HG03521 (cell line): Measurements from ENCODE around the gene TPST1.
"Not testable (repeated sequence)": the region's sequence is repeated elsewhere in the genome, so short reads cannot be mapped to it uniquely, and the experiment has no call there.

Experiments used
- ATAC-seq: cut with Tn5 transposase; IDR thresholded peaks from one replicate; pipeline ENCODE4 v1.9.1; 2021; ENCODE audit warnings: mild to moderate bottlenecking, moderate library complexity; ENCODE audit not compliant: unreplicated experiment

The TPST1 gene

DNA sequence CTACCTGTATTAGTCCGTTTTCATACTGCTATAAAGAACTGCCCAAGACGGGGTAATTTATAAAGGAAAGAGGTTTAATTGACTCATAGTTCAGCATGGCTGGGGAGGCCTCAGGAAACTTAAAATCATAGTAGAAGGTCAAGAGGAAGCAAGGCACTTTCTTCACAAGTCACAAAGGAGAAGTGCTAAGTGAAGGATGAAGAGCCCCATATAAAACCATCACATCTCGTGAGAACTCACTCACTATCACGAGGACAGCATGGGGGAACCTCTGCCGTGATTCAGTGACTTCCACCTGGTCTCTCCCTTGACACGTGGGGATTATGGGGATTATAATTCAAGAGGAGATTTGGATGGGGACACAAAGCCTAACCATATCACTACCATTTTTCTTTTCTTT, 119.9 kb downstream of the TPST1 start:
- ATAC-seq: not testable (repeated sequence)

GRCh38 chr7:66326501-66327215, 121.5 kb downstream of the TPST1 start:
- no peak for ATAC-seq

GRCh38 chr7:66330961-66331360, 125.8 kb downstream of the TPST1 start:
- no peak for ATAC-seq

DNA sequence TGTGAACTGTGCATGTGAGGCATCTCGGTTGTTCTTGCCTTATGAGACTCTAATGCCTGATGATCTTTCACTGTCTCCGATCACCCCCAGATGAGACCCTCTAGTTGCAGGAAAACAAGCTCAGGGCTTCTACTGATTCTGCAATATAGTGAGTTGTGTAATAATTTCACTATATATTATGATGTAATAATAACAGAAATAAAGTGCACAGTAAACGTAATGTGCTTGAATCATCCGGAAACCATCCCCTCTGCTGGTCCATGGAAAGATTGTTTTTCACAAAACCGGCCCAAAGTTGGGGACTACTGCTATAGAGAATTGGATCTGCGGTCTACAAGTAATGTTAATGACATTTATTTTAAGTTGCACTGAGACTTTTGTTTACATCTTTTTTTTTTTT, 126.7 kb downstream of the TPST1 start:
- no peak for ATAC-seq

DNA sequence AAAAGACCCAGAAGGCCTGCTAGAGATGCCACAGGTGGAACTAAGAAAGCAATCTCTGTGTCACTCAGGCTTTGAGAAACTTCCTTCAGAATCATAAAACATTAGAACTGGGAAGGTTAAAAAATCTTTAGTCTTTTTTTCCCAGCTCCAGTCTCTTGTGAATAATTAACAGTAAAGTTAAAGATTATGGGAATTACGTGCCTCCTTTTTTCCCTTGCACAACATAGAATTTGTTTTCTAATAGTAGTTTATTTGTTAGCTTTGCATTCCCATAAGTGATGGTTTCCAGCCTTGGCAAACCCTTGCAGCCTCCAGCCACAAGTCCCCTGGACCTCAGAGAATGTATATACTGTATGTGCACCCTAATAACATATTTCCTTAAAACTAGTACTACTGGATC, 128.3 kb downstream of the TPST1 start:
- no peak for ATAC-seq

DNA sequence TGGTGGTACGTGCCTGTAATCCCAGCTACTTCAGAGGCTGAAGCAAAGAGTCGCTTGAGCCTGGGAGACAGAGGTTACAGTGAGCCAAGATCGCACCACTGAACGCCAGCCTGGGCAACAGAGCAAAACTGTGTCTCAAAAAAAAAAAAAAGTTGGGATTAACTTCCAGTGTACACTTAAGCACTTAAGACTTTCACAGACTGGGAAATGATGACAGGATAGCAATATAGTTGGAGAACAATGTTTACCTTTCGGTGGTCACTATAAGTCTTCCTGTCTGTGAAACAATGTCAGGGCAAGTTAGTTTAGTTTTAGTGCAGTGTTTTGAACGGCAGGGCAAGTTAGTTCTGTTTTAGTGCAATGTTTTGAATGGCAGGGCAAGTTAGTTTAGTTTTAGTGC, 130.2 kb downstream of the TPST1 start:
- ATAC-seq: no peak

- ATAC-seq: no peak
Observed at GRCh38 chr7:66336760-66337159, 131.6 kb downstream of the TPST1 start.

- no peak for ATAC-seq
Observed at GRCh38 chr7:66339141-66339540, 134.0 kb downstream of the TPST1 start.

DNA sequence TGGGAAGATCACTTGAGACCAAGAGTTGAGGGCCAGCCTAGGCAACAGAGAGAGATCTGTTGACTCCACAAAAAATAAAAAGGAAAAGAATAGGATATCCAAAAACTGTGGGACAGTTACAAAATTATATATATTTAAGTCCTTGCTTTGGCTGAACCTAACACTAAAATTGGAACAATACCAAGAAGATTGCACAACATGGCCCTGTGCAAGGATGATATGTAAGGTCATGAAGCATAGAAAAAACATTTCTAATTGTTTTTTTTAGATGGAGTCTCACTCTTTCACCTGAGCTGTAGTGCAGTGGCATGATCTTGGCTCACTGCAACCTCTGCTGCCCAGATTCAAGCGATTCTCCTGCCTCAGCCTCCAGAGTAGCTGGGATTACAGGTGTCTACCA, 139.0 kb downstream of the TPST1 start:
- ATAC-seq: no peak

DNA sequence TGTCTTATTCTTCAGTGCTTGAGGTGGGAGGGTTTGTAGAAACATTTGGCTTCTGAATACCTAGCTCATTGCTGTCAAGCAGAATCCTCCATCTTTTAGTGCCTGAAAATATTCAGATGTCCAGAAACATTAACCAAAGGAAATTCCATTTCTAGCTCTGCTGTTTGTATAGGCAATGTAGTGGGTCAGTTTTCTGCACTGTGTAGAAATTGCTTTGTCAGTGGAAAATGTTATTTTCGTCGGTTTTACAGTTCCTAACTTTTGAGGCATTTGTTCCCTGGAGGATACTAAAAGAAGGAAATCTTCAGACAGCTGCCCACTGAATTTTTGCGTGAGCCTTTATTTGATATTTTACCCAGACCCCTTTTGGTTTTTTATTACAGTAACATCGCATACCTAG, 143.4 kb downstream of the TPST1 start:
- no peak for ATAC-seq

- ATAC-seq: no peak
Observed at GRCh38 chr7:66348959-66349358, 143.8 kb downstream of the TPST1 start.

- no peak for ATAC-seq
Observed at GRCh38 chr7:66352071-66352470, 146.9 kb downstream of the TPST1 start.

- no peak for ATAC-seq
Observed at GRCh38 chr7:66353547-66353946, 148.4 kb downstream of the TPST1 start.

DNA sequence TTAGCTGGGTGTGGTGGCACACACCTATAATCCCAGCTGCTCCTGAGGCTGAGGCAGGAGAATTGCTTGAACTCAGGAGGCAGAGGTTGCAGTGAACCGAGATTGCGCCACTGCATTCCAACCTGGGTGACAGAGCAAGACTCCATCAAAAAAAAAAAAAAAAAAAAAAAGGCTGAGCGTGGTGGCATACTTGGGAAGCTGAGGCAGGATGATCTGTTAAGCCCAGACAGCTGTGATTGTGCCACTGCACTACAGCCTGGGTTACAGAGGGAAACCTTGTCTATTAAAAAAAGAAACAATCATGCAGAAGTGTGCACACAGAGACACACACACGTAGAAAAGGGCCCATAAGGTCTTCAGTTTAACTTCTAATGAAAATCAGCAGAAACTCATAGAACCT, 150.6 kb downstream of the TPST1 start:
- ATAC-seq: no peak

- no peak for ATAC-seq
Observed at GRCh38 chr7:66356277-66356721, 151.2 kb downstream of the TPST1 start.

GRCh38 chr7:66357087-66357486, 152.0 kb downstream of the TPST1 start:
- no peak for ATAC-seq

DNA sequence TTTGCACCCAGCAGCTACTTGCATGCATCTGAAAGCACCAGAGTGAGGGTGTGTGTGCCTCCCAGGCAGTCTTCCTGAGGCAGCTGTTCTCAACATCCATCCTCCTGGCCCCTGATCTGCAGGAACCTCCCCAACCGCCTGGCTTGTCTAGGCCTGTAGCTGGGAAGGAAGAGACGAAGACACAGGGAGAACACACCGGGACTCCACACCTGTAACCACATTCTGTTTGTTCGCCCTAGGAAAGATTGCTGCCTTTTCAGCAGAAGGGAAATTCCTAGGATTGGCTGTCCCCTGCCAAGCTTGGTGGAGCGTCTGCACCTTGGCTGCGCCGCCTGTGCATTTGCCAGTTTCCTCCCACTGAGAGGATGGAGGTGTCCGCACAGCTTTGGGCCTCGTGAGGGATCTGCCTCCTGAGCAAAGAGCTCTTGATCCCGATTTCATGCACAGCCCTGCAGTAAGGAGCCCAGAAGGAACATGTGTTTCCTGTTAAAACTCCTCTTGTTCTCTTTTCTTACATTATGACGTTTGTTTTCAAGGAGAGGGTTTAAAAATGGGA, 154.6 kb downstream of the TPST1 start:
- no peak for ATAC-seq

DNA sequence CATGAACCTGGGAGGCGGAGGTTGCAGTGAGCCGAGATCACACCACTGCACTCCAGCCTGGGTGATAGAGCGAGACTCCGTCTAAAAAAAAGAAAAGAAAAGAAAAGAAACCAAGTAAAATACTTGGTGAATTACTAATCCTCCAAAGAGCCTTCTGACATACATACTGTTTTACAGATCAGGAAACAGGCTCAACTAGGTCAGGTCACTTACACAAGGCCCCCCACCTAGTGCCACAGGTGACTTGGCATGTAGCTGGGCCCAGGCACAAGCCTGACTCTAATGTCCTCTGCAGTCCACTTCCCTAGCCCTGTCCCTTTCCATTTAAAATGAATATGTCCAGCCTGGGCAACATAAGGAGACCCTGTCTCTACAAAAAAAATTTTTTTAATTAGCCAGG, 157.0 kb downstream of the TPST1 start:
- no peak for ATAC-seq

- ATAC-seq: no peak
Observed at GRCh38 chr7:66363635-66364034, 158.5 kb downstream of the TPST1 start.

DNA sequence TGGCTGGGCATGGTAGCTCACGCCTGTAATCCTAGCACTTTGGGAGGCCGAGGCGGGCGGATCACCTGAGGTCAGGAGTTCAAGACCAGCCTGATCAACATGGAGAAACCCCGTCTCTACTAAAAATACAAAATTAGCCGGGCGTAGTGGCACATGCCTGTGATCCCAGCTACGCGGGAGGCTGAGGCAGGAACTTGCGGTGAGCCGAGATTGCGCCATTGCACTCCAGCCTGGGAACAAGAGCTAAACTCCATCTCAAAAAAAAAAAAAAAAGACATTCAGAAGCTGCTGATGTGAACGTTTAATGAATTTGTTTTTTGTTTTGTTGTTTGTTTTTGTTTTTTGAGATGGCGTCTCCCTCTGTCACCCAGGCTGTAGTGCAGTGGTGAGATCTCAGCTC, 159.9 kb downstream of the TPST1 start:
- ATAC-seq: not testable (repeated sequence)

DNA sequence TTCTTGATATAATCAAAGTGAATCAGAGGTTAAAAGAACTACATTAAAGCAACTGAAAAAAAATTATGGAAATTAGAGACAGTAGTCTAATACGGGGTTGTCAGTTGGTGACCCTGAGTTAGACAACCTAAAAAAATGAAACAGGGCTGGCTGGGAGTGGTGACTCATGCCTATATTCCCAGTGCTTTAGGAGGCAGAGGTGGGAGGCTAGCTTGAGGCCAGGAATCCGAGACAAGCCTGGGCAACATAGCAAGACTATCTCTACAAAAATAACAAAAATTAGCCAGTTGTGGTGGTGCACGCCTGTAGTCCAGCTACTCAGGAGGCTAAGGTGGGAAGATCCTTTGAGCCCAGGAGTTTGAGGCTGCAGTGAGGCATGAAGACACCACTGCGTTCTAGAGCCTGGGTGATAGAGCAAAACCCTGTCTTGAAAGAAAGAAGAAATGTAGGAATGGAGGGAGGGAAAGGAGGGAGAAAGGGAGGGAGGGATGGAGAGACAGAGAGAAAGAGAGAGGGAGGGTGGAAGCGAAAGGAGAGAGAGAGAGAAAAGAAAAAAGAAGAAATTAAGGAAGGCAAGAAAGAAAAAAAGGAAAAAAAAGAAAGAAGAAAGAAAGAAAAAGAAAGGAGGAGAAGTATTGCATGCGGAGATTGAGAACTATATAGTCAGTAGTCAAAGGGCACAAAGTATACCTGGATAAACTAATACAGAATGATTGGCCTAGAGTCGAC, 166.1 kb downstream of the TPST1 start:
- ATAC-seq: no peak

DNA sequence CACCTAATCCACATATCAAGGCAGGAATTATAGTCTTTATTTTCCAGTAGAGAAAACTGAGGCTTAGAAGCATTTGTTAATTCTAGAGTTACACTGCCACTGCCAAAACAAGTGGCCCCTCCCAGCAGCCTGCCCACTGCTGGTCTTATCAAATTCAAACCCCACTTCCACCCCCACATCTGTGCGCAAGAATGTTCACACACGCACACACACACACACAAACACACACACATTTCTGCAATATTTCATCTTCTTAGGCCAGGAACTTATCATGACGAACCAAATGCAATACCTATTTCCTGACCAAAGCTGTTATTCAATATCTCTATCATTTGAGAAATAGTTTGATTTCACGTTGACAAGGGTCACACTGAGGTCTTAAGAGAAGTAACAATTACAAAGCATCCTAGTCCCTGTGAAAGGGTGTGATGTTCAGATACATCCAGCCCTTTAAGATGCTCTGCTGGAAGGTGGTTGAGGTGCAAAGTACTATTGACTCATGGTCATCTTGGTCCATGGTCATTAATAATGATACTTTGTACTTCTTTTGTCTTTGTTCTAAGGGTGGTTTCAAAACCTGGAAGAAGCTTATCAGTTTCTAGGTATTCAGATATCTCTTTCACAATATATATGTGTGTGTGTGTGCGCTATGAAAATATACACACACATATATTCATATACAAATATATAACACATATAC, 169.2 kb downstream of the TPST1 start:
- not testable (repeated sequence) for ATAC-seq
